ENCODE measurements around the gene LNX1.
A peak's percentile ranks its signal among the peaks of the same experiment; 100 is the strongest.
"Not testable (repeated sequence)": the region's sequence is repeated elsewhere in the genome, so short reads cannot be mapped to it uniquely, and the experiment has no call there.

LNX1 gene

GRCh38 chr4:53477636-53478035 lies 113.7 kb downstream of the LNX1 start:
- no peak for DNase-seq (ENCODE audit: insufficient read length, low spot score)
- no peak for FAIRE-seq

- DNase-seq (ENCODE audit: insufficient read length, low spot score) = no peak
- no peak for FAIRE-seq
Measured at GRCh38 chr4:53477038-53477565, 114.2 kb downstream of the LNX1 start.

GRCh38 chr4:53476232-53477037 lies 114.9 kb downstream of the LNX1 start:
- no peak for DNase-seq (ENCODE audit: insufficient read length, low spot score)
- no peak for FAIRE-seq

- DNase-seq (ENCODE audit: insufficient read length, low spot score); FAIRE-seq: not testable (repeated sequence)
Measured at GRCh38 chr4:53466576-53466975, 124.7 kb downstream of the LNX1 start.

- no peak for FAIRE-seq
- no peak for DNase-seq (ENCODE audit: insufficient read length, low spot score)
Measured at GRCh38 chr4:53465891-53466290, 125.4 kb downstream of the LNX1 start.

GRCh38 chr4:53465281-53465680 lies 126.0 kb downstream of the LNX1 start:
- FAIRE-seq (no peak), DNase-seq (ENCODE audit: insufficient read length, low spot score) (no peak)

GRCh38 chr4:53463340-53463739 lies 127.9 kb downstream of the LNX1 start:
- FAIRE-seq (no peak), DNase-seq (ENCODE audit: insufficient read length, low spot score) (no peak)

- FAIRE-seq (no peak), DNase-seq (ENCODE audit: insufficient read length, low spot score) (no peak)
Measured at GRCh38 chr4:53461244-53461643, 130.0 kb downstream of the LNX1 start.

- FAIRE-seq (no peak), DNase-seq (ENCODE audit: insufficient read length, low spot score) (no peak)
Measured at GRCh38 chr4:53459548-53459947, 131.7 kb downstream of the LNX1 start.

GRCh38 chr4:53456178-53456577 lies 135.1 kb downstream of the LNX1 start:
- no peak for DNase-seq (ENCODE audit: insufficient read length, low spot score)

GRCh38 chr4:53455766-53456165 lies 135.5 kb downstream of the LNX1 start:
- no peak for FAIRE-seq
- no peak for DNase-seq (ENCODE audit: insufficient read length, low spot score)

More at GRCh38 chr4:53456178-53456577, 135.1 kb downstream of the LNX1 start:
- FAIRE-seq = peak; percentile 54

- no peak for DNase-seq (ENCODE audit: insufficient read length, low spot score)
- FAIRE-seq = no peak
Measured at GRCh38 chr4:53453385-53453784, 137.9 kb downstream of the LNX1 start.

- FAIRE-seq (no peak), DNase-seq (ENCODE audit: insufficient read length, low spot score) (no peak)
Measured at GRCh38 chr4:53450773-53451172, 140.5 kb downstream of the LNX1 start.

GRCh38 chr4:53444954-53445353 lies 146.3 kb downstream of the LNX1 start:
- FAIRE-seq (no peak), DNase-seq (ENCODE audit: insufficient read length, low spot score) (no peak)

- no peak for DNase-seq (ENCODE audit: insufficient read length, low spot score)
- FAIRE-seq = no peak
Measured at GRCh38 chr4:53441564-53441963, 149.7 kb downstream of the LNX1 start.

GRCh38 chr4:53436251-53436650 lies 155.0 kb downstream of the LNX1 start:
- DNase-seq (ENCODE audit: insufficient read length, low spot score) = no peak
- FAIRE-seq = peak; percentile 31

- DNase-seq (ENCODE audit: insufficient read length, low spot score) = no peak
- no peak for FAIRE-seq
Measured at GRCh38 chr4:53432528-53433424, 158.5 kb downstream of the LNX1 start.

- no peak for DNase-seq (ENCODE audit: insufficient read length, low spot score)
- FAIRE-seq = peak; percentile 26
Measured at GRCh38 chr4:53431052-53431451, 160.2 kb downstream of the LNX1 start.

- FAIRE-seq = peak; percentile 57
- DNase-seq (ENCODE audit: insufficient read length, low spot score) = no peak
Measured at GRCh38 chr4:53427366-53427765, 163.9 kb downstream of the LNX1 start.

GRCh38 chr4:53424280-53424679 lies 167.0 kb downstream of the LNX1 start:
- FAIRE-seq = no peak

GRCh38 chr4:53422367-53422766 lies 168.9 kb downstream of the LNX1 start:
- DNase-seq (ENCODE audit: insufficient read length, low spot score) = no peak
- no peak for FAIRE-seq

More at GRCh38 chr4:53424280-53424679, 167.0 kb downstream of the LNX1 start:
- no peak for DNase-seq (ENCODE audit: insufficient read length, low spot score)

Measured in GM19239 (cell line).